Fibroblast of skin of right quadriceps (primary cell): Measurements from ENCODE around the gene TAS2R10.
A peak's percentile ranks its signal among the peaks of the same experiment; 100 is the strongest.
"Not testable (repeated sequence)": the region's sequence is repeated elsewhere in the genome, so short reads cannot be mapped to it uniquely, and the experiment has no call there.

Source experiments
- DNase-seq: peaks from one replicate; pipeline ENCODE4 v3.0.0-alpha.2; 2013

The TAS2R10 gene, protein sequence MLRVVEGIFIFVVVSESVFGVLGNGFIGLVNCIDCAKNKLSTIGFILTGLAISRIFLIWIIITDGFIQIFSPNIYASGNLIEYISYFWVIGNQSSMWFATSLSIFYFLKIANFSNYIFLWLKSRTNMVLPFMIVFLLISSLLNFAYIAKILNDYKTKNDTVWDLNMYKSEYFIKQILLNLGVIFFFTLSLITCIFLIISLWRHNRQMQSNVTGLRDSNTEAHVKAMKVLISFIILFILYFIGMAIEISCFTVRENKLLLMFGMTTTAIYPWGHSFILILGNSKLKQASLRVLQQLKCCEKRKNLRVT

DNA sequence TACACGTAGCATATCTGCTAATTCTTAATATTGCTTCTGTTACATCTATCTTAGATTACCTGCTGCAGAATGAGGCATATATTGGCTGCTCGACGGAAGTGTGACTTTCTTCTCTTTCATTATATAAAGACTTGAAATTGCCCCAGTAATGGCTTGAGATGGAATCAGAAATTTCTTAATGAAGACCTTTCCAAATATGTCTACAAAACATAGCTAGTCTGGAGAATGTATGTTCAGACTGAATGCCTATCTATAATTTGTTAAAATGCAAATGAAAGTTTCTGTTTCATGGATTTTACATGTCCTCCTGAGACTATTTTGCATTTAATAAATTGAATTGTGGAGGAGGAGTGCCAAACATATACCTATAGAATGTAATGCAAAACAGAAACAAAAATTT lies at the start of gene TAS2R10:
TAS2R10 (minus strand) TSS at position 101 of the 400 bp plus-strand sequence; CDS start at position 12, 89 bp downstream.
- no peak for DNase-seq

DNA sequence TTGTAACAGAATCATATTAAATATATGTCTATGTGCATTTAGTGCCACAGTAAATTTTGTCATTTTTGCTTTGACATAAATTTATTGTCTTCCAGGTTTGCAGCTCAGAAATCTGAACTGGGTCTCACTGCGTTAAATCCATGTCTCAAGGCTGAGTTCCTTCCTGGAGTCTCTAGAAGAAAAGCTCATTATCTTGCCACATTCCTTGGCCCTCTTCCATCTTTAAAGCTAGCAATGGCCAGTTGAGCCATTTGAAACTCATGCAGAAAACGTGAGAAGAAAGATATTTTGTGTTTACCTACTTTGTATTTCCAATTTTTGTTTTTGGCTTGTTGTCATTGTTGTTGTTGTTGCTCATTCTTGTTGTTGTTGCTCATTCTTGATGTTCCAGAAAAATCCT lies 47.2 kb upstream of the TAS2R10 start:
- peak; percentile 14 for DNase-seq

DNA sequence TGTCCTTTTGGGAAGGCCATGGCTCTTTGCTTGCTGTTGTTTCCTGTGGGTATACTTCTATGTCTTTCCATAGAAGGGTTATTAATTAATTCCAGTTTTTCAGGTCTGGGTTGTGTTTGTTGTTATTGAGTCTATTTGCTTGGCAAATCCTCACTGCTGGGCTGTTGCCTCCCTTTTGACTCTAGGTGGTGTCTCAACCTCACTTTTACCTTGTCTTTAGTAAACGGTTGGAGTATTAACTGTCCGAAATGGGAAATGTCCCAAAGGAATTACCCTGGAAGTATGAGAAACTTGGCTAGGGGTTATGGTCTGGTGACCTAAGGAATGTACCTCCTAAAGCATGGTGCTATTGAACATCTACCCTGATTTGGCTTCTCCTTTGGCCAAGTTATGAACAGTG lies 41.2 kb upstream of the TAS2R10 start:
- no peak for DNase-seq

DNA sequence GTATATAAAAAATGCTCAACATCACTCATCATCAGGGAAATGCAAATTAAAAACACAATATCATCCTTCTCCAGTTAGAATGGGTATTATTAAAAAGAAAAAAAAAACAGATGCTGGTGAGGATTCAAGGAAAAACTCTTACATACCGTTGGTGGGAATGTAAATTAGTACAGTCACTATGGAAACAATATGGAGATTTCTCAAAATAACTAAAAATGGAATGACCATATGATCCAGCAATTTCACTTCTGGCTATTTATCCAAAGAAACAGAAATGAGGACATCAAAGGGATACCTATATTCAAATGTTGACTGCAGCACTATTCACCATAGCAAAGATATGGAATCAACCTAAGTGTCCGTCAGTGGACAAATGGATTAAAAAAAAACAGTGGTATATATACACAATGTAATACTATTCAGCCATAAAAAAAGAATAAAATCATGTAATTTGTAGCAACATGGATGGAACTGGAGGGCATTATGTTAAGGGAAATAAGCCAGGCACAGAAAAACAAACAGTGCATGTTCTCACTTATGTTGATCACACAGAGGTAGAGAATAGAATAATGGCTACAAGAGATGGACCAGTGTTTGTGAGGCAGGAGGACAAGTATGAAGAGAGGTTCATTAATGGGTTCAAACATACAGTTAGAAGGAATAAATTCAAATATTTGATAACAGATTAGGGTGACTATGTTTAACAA lies 37.5 kb upstream of the TAS2R10 start:
- DNase-seq: no peak

DNA sequence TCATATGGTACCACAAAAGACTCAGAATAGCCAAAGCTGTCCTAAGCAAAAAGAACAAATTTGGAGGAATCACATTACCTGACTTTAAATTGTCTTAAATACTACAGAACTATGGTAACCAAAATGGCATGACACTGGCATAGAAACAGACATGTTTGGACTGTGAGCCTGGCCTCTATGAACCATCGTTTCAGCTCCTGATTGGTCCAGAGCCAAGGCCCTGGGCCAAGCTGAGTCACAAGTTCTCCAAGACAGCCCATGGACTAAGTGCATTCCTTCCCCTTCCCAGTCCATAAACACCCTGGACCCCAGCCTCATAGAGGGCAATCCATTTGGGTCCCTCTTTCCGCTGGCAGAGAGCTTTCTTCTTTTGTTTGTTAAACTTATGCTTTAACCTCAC lies 35.2 kb upstream of the TAS2R10 start:
- DNase-seq: peak; percentile 3

DNA sequence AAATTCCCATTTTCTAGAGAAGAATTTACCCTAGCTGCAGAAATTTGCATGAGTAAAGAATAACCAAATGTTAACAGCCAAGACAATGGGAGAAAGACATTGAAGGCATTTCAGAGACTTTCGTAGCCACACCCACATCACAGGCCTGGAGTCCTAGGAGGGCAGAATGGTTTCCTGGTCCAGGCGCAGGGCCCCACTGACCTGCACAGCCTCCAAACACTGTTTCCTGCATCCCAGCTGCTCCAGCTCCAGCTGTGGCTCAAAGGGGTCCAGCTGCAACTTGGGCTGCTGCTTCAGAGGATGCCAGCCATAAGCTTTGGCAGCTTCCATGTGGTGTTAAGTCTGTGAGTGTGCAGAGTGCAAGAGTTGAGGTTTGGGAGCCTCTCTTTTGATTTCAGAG lies 29.6 kb upstream of the TAS2R10 start:
- no peak for DNase-seq

DNA sequence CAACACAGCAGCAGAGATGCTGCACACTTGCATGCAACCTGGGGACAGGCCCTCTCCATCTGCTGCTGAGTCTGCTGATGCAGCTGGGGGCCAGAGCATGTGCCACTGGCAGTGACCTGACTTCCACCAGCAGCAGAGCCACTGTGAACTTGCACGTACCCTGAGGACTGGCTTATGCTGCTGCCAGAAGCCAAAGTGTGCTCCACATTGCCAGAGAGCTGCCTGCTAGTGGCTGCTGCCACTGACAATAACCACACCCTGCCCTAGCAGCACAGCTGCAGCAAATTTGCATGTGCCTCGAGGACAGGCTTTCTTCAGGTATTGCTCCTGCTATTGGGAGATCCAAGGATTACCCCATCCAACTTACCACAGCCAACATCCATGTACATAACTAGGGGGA lies 27.6 kb upstream of the TAS2R10 start:
- no peak for DNase-seq

DNA sequence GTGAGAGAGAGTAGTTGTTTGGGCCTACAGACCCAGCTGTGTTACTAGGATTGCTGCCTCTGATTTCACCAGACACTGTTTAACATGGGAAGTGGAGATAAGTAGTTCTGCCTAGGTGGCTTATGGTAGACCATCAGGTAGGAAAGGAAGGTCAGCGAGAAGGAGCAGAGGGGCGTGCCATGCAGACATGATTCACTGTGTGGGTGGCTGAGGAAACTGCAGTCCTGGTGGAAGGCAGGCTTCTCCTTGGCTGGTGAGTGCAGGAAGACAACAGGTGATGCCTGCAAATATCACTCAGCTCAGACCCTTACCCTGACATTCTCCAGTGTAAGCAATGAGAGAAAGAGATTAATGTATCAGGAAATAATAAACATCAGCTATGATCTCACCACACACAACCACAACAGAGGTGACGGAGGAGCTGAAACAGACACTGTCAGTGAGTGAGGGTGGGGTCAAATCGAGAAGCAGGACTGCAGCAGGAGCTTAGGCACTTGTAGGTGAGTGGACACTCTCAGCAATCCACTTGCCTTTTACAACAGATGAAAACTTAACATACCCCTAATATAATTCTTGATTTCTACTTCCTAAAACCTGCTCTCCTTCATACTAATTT lies 25.2 kb upstream of the TAS2R10 start:
- no peak for DNase-seq

DNA sequence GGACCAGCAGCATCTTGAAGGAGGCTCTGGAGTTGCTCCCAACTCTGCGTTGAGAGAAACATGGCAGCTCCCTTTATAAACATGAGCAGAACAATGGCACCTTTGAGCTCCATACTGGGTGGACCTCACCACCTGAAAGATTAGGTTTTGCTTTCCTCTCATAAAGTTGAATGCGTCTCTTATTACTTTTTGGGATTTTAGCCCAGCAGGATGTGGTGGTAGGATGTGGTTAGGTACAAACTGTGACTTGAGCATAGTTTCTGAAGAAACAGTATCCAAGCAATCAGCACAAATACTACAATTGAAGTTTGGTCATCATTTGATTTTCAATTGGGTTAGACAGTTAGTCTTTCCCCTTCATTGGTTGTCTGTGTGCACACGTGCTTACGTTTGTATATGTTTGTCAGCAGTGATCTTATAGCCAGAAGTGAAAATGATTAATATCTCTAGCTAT lies 23.3 kb upstream of the TAS2R10 start, which contains the start of gene PRR4:
PRR4 (minus strand) TSS at position 51 of the 454 bp plus-strand sequence; CDS start at position 13, 38 bp downstream.
- DNase-seq: no peak

DNA sequence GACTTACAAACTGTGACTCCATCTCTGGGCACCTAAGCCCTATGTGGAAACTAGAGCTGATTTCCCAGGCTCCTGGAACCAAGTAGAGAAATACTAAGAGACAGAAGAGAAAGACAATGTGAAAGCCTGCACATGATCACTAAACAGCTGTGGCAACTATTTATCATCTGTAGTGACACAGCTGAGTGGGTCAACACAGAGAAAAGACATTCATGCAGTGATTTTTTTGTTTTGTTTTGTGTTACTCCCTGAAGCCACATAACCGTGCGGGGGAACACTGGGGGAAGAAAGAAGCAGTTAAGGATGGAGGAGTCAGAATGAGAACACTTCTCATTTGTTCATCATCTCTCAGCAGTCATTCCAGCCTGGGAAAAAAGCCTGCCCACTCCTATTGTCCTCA lies 21.6 kb upstream of the TAS2R10 start:
- DNase-seq: no peak

DNA sequence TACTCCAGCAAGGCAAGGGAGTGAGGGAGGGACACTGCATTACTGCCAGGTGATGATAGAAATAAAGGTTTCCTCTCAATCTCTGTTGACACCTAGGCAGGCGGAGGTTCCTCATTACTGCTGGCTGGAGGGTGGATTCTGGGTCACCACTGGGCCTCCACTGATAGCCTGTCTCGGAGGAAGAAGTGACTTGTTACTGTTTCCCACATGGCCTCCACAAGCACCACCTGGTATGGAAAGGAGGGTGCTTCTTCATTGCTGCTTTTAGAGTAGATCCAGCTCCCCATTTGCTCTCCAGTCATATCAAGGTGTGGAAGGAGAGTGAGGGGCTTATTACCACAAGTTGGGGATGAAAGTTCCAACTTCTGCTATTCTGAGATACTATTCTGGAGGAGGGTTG lies 16.7 kb upstream of the TAS2R10 start:
- DNase-seq: no peak

DNA sequence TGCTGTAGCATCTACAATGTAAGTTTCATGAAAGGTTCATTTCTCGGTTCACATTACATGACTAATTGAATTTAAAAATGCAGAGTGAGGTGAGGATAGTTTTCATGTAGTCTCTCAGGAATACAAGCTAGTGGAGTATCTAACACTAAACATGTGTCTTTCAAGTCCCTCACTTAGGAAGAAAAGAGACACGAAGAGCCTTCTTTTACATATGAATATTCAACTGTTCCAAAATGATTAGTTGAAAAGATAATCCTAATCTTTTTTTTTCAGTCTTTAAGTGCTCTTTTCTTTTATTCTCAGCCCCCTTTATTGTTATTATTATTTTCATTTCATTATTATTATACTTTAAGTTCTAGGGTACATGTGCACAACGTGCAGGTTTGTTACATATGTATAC lies 12.3 kb upstream of the TAS2R10 start:
- no peak for DNase-seq

DNA sequence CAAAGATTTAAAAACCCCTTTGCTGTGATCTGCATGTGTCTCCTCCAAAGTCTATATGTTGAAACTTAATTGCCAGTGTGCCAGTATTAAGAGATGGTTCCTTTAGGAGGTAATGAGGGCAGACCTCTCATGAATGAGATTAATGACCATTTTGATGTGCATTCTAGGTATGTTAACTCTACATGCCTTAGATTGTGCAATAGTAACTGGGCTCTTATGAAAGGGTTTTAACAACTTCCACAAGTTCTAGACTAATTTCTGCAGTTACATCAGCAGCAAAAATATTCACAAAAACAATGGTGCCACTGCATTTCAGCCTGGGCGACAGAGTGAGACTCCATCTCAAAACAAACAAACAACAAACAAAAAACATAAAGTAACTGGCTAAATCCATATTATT lies 3.8 kb upstream of the TAS2R10 start:
- peak; percentile 7 for DNase-seq

DNA sequence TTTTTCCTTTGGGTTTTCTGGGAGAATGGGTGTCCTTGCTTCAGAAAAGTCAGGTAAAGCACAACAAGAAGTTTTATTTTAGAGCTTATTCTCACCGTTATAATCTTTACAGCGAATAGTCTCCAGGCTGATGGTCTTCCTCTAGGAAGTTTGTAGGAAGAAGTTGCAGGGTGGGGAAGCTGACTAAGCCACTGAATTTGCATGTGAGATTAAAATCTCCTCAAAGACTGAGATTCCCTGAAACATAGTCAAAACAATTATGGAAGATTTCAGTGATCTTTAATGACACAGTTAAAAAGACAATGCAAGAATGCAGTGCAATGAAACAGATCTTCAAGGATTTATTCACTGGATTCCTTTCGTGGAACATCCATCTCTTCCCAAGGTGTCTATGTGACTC lies 1.2 kb downstream of the TAS2R10 start:
- DNase-seq: no peak

DNA sequence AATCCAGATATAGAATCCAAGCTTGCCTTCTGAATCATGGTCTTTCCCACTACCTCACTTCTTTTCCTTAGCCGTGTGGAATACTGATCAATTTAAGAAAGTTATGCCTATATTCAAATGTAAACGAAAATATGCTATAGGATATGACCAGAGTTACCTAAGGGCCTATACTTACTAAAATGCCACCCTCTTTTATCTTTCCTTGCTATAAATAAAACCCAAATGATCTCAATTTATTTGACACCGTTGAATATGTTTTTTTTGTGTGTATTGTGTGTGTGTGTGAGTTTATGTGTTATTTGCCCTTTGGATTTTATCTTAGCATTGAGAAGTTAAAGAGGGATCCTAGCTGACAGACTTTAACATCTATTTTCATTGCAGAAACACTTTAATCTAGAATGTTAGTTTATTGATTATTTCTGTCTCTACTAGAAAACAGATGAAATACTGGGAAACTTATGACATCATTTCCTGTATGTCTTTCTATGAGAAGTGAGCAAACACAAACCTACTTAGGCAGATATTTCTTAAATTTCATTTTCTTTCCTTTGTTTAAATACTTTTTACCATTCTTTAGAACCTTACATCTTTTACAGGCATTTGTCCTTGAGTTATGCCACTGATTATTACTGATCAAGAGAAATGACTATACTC lies 14.1 kb downstream of the TAS2R10 start:
- no peak for DNase-seq

DNA sequence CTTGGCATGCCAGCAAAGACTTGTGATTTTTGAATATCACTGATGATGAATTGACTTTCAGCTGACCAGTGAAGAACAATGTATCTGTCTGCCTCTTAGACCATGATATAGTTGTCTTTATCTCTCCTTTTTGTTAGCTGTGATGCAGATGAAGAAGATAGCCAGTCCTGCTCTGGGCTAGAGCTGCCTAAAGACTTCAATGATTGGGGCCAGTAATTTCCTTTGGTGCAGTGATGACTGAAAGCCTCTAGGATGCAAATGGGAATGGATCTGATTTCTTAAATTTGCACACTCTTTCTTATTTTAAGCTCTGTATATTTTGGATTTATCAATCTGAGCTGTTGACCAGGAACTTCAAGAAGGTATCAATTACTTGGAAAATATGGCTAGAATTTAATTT lies 16.1 kb downstream of the TAS2R10 start, which contains the start of gene TAS2R9:
TAS2R9 (minus strand) TSS at position 101 of the 400 bp plus-strand sequence; CDS start at position 8, 93 bp downstream.
- no peak for DNase-seq

DNA sequence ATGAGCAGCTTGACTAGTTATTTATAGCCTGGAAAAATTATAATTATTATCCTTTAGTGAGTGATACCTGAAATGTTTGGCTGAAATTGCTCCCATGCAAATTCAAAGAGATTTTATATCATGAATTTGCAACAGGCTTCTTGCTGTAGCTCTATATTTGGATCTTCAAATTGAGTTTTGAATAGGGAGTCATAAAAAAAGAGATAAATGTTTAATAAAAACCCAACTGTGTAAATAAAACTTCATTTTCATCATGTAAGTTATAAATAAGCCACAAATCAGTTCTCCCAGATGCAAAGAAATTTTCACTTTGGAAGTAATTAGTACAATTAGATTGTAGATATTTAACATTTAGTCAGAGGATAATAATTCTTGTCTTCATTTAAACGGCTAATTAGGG lies 19.0 kb downstream of the TAS2R10 start, which contains the start of gene TAS2R8:
TAS2R8 (minus strand) TSS at position 101 of the 400 bp plus-strand sequence. CDS start 306 bp downstream, outside the sequence.
- DNase-seq: no peak

DNA sequence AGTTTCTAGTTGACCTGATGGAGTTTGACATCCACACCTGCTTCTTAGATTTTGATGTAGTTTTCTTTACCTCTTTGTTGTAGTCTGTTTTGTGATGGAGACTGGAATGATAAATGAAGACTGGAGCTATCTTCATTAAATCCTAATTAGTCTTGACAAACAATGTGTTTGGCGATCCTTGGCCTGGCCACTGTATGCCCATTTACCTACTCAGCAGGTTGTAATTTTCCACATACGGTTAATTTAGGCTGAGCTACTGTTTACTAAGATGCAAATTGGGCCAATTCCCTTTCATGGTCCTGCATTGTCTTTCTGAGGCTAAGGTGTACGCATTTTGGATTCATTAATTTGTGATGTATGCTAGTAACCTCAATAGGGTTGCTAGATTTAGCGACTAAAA lies 23.6 kb downstream of the TAS2R10 start, which contains the start of gene TAS2R7:
TAS2R7 (minus strand) TSS at position 41 of the 400 bp plus-strand sequence. CDS start 57 bp downstream, outside the sequence.
- DNase-seq: no peak

DNA sequence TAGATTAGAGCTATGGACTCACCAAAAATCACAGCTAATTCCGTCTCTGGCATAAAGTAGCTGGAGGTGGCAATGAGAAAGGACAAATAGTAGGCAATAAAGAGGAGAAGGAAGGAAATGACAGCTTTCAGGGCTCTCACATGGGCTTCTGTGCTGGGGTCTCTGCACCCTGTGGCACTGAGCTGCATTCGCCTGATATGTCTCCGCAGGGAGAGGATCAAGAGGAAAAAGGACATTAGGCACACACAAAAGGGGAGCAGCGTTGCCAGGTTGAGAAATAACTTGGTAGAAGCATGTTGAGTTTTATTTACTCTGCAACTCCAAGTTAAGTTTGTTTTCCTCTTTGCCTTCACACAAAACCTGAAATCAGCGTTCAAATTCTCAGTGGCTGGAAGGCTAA lies 24.4 kb downstream of the TAS2R10 start:
- no peak for DNase-seq

DNA sequence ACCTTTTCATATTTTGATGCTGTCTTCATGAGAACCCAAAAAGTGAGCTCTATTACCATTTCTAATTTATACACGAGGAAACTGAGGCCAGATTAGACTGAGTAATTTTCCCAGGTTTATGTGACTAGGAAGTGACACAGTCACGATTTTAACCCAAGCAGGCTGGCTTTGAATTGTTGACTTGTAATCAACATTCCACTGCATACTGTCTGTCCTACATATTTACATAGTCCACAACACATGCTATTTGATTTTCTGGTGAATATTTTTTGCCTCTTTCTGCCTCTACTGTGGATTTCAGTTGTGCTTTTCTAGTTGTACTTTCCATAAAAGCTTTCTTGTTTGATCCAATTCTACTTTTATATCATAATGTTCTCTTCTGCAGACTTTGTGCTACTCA lies 31.9 kb downstream of the TAS2R10 start:
- DNase-seq: no peak

DNA sequence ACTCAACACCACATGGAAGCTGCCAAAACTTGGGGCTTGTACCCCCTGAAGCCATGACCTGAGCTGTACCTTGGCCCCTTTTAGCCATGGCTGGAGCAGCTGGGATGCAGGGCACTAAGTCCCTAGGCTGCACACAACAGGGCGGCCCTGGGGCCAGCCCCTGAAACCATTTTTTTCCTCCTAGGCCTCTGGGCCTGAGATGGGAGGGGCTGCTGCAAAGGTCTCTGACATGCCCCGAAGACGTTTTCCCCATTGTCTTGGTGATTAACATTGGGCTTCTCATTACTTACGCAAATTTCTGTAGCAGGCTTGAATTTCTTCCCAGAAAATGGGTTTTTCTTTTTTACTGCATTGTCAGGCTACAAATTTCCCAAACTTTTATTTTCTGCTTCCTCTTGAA lies 34.4 kb downstream of the TAS2R10 start:
- not testable (repeated sequence) for DNase-seq

DNA sequence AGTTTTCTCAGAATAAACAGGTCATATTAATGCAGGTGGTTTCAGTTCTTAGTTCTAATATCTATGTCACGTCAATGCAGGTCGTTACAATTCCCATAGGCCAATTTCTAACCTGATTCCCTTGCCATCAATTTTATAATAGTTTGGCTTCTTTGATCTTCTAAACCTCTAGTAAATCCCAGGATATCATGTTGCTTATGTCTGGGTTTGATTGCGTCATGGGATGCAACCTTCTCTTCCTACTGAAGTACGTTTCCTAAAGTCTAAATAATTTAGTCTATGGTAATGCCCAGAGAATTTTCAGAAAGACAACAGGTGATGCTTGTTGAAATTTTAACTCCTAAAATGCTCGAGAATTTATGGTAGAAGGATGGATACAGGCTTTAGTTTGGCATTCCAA lies 42.9 kb downstream of the TAS2R10 start:
- no peak for DNase-seq

DNA sequence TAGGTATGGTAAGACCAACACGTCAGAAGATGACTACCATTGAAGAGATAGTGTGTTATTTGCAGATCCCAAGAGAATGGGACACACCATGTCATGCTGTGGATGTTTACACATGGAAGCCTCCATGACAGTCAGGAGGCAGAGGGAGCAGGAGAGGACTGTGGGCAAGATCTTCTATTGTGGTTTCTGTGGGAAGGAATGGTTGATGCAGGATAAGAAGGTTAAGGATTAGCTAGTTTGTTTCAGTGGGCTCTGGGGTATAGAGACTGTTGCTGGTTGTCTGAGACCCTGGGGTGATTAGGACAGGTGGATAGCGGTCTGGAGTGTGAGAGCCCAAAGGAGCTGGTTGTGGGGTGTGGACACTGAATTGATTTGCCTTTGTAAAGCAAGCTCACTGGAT lies 47.1 kb downstream of the TAS2R10 start:
- DNase-seq: no peak
